GM18511 (cell line): ENCODE data around the gene ADCY2.

Source experiments
- ATAC-seq: cut with Tn5 transposase; IDR thresholded peaks from one replicate; pipeline ENCODE4 v1.9.1; 2021; ENCODE audit warnings: mild to moderate bottlenecking, moderate library complexity; ENCODE audit not compliant: unreplicated experiment

The ADCY2 gene

DNA sequence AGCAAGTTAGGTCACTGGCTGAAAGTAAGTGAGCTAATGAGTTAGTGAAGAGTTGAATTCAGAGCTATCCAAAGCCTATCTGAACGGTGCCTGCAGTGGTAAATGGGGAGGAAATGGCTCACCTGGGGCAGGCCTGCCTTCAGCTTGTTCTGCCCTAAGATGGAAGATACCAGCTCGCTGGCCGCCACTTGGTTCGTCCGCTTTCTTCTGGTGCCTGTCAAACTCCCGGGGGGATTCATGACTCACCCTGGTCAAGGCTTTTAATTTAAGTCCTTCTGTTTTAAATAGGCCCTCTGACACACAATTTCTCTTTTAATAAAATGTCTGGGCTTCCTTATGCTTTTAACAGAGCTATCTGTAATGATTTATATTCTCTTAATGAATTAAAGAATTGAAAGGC, 376.2 kb downstream of the ADCY2 start:
- no peak for ATAC-seq

DNA sequence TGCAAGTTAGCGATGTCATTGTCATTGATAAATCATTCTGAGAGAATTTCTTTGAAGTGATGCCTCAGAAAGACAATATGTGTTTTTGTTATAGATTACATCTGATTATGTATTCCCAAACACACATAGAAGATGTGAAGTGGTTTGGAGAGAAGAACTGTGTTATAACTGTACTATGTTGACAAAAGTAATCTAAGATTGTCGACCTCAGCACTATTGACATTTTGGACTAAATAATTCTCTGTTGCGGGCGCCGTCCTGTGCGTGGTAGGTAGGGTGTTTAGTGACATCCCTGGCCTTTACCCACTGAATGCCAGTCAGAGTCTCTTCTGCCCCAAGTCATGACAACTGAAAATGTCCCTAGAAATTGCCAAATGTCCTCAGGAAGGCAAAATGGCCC, 377.2 kb downstream of the ADCY2 start:
- no peak for ATAC-seq

DNA sequence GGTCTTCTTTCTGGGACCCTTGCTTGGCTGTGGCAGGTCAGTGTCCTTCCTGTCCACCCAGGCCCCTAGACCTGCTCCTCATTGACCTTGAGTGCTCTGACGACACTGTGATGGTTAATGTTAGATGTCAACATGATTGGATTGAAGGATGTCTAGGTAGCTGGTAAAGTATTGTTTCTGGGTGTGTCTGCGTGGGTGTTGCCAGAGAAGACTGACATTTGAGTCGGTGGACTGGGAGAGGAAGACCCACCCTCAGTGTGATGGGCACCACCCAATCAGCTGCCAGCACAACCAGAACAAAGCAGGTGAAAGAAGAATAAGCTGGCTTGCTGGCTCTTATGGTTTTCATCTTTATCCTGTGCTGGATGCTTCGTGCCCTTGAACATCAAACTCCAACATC, 380.5 kb downstream of the ADCY2 start:
- ATAC-seq = no peak

DNA sequence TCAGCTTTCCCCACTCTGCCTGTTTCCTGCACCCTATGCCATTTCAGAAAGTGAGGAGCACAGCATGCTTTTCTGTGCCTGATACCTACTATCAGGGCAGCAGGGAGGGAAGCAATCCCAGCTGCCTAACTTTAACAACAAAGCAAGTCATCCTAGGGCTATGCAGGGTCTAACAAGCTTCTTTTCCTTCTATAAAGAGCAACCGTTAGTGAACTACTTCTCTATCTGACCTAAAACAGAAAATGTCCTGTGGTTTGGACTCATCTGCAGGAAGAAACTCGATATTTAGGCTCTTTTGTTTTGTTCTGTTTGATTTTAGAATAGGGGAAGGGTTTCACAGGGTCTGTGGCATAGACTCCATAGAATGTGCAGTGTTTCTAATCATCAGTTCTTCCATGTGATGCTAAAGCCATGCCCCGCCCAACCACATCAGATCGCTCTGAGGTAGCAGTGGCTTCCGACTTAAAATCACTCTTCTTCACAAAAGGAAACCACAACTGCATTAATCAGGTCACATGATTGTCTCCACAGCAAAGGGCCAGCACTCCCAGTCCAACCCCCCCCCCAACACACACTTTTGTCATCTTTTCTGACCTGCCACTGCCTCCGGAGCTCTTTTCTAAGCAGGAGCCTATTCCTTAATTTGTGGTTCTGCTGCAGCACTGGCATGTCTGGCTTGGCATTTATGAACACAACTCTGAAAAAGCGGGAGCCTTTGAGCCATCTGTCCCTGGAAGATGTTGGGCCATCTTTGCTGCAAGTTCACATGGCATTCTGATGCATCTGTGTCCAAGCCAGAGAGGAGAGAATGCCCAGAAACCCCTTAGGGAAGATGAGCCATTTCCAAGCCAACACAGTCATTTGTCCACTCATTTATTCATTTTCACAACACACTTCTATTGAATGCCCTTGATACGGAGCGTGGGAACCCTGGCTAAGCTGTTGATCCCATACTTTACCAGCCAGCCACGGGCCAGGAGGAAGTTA, 383.4 kb downstream of the ADCY2 start:
- peak; percentile 82 for ATAC-seq

DNA sequence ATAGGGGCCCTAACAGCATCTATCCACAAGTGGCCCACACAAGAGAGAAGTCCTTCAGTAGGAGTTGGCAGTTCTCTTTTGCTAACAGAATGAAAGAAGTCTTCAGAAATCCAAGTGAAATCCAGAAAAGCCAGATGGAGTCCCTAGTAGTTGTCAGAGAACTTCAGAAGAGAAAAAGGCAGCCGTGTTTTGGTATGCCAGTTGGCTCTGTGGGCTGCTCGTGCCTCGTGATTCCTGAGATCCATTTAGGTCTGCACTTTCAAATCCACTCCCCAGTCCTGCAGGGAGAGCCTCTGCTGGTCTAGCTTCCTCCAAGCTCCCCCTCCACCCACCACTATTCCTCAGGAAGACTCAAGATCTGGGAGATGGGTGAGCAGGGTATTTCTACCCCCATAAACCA, 386.0 kb downstream of the ADCY2 start:
- ATAC-seq = no peak

DNA sequence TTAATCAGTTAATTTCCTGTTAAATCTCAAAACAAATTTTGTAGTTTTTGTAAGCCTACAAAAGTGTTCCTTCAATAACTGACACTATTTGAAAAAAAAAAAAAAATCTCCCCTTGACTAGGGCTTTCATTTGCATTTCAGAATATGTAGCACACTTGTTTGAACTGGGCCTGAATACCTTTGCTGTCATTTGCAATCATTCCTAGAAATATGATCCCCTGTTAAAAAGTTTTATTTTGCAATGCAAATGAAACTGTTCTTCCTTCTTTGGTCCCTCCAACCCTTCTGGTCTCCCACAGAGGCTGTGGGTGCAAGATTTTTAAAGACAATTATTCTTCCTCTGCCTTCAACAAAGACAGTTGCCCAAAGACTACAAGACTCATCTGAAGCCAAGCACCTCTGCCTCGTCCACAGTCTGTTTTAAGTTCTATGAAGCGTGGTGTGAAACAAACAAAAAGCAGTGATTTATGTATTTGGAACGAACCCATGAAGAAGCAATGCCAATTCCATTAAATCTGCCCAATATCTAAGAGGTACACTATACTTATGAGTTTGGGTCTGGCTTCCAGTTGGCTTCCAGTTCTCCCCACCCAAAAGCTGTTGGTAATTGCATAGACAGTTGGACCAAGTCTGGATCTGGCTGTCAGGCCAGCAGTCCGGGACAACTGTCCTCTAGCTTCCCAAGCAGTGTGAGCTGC, 388.9 kb downstream of the ADCY2 start:
- no peak for ATAC-seq

GRCh38 chr5:7787770-7788169, 391.8 kb downstream of the ADCY2 start:
- ATAC-seq = no peak

- no peak for ATAC-seq
Measured at GRCh38 chr5:7789567-7789966, 393.6 kb downstream of the ADCY2 start.

GRCh38 chr5:7793895-7794294, 398.0 kb downstream of the ADCY2 start:
- ATAC-seq = no peak

GRCh38 chr5:7794311-7794710, 398.4 kb downstream of the ADCY2 start:
- peak; percentile 89 for ATAC-seq

DNA sequence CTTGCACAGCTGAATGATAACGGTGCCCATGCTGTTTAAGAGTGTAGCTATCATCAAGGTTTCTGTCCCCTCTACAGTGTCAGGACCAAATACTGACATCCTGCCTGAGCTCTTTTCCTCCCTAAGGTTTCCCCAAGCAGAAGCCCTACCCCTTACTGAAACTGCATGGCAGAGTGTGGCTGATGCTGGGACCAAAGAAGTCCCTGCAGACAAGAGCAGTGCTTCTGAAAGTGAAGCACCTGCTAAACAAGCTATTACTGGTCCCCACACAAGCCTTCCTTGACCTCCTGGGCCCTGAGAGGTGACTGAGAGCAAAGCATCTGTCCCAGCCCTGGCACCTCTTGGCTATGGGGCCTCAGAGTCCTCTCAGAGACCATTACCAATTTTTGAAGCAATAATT, 398.9 kb downstream of the ADCY2 start:
- peak; percentile 57 for ATAC-seq

- ATAC-seq = no peak
Measured at GRCh38 chr5:7795306-7795705, 399.4 kb downstream of the ADCY2 start.

DNA sequence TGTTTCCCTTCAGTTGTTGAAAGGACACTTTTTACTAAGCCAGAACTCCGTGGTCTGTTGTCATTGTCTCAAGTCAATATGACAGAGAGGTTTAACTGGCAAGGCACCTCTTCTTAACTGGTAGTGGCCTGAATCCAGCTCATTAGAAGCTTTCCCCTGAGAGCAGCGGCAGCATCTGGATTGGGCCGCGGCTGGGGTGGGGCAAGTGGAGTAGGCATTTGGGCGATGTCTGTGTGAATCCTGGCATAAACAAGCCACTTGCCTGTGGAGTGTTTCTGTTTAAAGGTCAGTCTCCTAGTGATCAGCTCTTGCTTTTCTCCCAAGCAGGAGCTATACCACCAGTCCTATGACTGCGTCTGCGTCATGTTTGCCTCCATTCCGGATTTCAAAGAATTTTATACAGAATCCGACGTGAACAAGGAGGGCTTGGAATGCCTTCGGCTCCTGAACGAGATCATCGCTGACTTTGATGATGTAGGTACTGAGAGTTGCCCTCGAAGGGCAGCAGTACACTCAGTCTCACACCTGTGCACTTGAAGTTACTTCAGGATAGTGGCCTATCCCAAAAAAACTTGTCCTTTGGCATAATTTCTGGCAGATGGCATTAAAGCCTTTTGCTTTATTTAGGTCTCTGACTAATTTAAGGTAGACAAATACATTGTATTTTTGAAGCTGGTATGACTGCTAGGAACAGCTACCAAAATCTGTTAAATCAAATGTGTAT, 406.1 kb downstream of the ADCY2 start:
- ATAC-seq = no peak

DNA sequence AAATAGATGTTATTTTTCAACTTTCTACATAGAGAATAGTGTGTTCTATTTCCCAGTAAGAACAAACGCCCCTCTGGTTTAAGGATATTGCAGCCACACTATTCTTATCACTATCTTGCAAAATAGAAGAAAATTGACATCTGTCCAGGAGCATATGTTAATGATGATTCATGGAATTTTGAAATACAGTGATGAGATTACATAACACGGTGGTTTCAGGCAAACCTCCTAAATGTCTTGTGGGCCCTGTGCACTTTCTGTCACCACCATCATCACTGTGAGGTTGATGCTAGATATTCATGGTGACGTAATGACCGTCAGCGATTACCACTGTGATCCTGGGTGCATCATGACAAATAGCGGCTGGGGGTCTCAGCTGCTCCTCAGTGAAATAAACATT, 406.9 kb downstream of the ADCY2 start:
- ATAC-seq = no peak

DNA sequence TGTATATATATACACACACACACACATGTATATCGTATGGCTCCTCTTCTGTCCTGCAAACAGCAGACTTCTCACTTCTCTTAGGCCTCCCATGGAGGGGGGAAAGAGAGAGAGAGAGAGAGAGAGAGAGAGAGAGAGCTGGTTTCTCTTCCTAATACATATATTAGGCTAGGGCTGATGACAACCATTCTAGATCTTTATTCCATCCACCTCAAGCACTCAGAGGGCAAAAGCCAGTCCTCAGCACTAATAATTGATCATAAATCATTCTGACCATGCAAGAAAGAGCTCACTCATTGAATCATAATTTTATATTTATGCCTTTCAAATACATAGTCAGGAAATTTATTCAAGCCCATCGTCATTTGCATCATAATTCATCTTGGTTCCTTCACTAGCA, 408.0 kb downstream of the ADCY2 start:
- ATAC-seq = no peak

DNA sequence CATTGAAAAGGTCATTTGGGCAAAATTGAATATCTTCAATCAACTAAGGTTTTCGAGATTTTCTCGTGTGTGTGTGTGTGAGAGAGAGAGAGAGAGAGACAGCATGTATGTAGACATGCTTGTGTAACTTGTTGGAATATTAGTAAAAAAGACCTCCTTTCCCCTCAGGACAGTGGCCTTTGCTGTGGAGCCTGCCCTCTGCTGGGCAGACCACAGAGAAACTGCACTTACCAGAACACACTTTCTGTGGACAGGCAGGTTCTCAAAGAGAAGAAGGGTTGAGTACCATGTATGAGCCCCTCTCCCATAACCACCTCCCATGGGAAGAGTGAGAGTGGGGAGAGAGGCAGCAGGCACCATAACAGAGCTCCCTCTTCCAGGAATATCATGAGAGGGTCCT, 409.4 kb downstream of the ADCY2 start:
- ATAC-seq = no peak

DNA sequence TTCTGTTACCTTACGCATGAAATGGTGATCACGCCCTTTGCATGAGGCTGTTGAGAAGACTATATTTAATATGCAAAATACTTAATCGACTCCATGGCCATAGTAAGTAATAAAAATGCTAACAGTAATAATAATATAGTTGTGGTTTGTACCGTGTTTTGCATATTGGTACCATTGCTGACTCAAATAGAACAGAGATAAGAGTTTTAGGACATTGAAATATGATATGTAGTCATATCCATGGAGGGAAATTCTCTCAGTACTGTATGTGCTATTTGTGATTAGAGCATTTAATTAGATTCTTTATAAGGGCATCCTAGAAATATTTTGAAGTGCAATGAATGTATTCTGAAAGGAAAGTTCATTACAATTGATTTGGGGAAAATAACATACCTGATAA, 413.1 kb downstream of the ADCY2 start:
- no peak for ATAC-seq

GRCh38 chr5:7811715-7812114, 415.8 kb downstream of the ADCY2 start:
- no peak for ATAC-seq

GRCh38 chr5:7813007-7813406, 417.1 kb downstream of the ADCY2 start:
- ATAC-seq = no peak

DNA sequence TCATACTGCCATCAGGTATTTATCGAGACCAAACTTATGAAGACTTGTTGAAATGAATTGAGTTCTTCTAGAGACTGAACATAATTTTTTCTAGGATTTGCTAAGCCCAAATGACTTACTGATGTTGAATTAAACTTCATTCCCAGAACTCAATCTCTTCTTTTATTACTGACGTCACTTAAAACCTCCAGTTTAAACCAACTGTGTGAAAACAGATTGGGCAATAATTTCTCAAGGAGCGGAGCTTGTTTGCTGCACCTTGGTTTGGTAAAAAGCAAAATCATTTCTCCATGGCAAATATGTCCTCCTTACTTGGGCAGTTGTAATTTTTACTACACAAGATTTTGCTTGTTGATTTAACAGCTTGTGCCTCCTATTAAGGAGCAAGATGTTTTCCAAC, 417.6 kb downstream of the ADCY2 start:
- no peak for ATAC-seq

DNA sequence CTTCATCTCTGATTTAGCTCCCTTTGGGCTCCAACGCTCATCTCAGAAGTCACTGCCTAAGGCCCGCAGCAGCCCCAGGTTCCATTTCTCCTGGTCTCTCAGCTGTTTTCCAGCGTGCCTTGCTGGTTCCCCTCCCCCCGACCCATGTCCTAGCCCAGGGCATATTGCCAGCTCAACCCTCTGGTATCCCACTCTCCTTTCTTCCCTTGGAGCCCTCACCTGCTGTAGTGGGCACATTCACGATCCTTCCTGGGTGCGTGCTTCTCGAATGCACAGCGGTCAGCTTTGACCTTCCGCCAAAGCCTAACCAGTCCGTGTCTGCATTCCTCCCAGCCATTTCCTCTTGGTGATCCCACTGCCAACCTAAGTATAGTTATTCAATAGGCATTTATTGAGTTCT, 418.9 kb downstream of the ADCY2 start:
- no peak for ATAC-seq
